HG03378 (cell line): ENCODE data around the gene MYRIP.
A peak's percentile ranks its signal among the peaks of the same experiment; 100 is the strongest.
"Not testable (repeated sequence)": the region's sequence is repeated elsewhere in the genome, so short reads cannot be mapped to it uniquely, and the experiment has no call there.

Experiments used
- ATAC-seq: cut with Tn5 transposase; IDR thresholded peaks from one replicate; pipeline ENCODE4 v1.9.1; 2021; ENCODE audit warnings: mild to moderate bottlenecking, moderate library complexity; ENCODE audit not compliant: unreplicated experiment

Gene MYRIP

GRCh38 chr3:39806820-39807219 is 2.6 kb upstream of the MYRIP start:
- ATAC-seq = no peak

DNA sequence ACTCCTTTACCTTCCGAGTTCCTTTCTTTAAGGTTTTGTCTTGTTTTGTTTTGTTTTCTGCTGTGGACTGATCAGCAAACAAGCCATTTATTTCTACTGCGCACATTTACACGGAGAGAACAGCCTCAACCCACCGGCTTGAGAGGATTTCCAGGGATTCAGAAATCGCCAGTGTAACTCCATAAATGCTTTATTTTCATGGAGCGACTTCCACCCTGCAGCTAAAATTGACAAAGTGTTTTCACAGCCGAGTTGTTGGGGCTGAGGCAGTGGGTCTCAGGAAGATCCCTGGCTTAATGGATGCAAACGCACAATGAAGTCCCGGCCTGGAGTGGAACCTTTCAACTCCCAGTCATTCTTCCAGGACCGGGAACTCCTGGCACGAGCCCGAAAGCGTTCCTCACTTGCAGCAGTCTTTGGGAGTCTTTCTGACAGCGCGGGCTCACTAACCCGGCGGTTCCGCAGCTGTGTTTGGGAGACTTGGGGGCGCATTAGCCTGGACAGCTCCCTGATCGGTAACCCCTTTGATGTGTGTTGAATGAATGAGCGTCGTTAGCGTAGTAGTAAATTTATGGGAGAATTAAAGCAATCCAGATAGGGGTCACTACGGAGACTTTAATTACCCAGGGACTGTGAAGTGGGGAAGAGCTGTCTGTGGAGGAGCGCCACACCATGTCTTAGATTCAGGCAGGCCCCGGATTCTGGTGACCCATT is 785 bp upstream of the MYRIP start:
- ATAC-seq = no peak

- ATAC-seq = no peak
Measured at GRCh38 chr3:39809995-39810595, 686 bp downstream of the MYRIP start.

GRCh38 chr3:39810647-39811161 is 1.3 kb downstream of the MYRIP start:
- ATAC-seq = no peak

DNA sequence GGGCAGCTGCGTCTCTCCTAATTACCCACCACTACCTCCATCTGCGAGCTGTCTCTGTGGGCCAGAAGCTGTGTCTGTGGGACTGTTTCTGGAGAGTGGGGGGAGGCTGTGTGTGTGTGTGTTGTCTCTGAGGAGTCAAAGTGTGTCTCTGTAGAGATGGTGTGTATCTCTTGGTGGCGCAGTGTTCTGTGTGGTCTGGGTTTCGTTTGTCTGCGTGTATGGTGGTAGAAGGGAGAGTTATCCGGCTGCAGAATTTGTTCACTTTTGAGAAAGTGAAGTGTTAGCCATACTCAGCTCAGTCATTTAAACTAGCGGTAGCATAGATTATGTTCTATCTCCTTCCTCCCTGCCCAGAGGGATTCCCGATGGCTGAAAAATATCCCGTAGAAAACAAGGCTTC is 2.2 kb downstream of the MYRIP start:
- ATAC-seq = no peak

GRCh38 chr3:39812537-39812936 is 3.1 kb downstream of the MYRIP start:
- no peak for ATAC-seq

GRCh38 chr3:39814007-39814406 is 4.6 kb downstream of the MYRIP start:
- no peak for ATAC-seq

DNA sequence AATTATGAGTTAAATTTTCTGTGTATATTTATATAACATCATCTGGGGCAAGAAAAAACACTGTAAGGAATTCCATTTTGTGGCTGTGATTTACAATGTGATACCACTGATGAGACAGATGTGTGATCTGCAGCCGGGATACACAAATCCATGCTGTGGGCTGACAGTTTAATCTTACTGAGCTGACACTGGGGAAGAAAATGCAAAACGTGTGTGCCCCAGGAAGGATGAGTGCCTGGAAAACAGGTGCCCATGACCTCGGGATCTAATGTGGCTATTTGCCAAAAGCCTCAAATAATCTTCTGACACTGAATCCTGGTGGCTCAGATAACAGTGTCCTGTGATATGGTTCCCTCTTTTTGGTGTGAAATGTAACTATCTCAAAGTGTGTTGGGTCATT is 10.5 kb downstream of the MYRIP start:
- no peak for ATAC-seq

- ATAC-seq = not testable (repeated sequence)
Measured at GRCh38 chr3:39833764-39834163, 24.4 kb downstream of the MYRIP start.

GRCh38 chr3:39839484-39839883 is 30.1 kb downstream of the MYRIP start:
- no peak for ATAC-seq

DNA sequence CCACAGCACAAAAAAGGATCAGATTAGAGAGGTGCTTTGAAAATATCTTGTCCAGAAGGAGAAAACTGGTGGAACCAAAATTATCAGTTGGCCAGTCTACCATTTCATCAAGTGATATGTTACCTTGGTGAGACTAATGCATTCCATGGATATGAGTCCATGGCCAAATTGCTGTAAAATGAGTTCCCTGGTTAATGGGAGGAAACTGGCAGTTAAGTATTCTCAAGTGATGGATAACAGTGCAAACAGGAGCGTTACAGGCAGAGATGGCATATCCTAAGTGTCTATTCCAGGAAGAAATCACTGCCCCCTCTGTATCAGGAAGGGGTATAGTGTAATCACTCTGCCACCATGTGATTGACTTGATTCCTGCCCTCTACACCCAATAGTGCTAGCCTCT is 34.0 kb downstream of the MYRIP start:
- ATAC-seq = no peak

DNA sequence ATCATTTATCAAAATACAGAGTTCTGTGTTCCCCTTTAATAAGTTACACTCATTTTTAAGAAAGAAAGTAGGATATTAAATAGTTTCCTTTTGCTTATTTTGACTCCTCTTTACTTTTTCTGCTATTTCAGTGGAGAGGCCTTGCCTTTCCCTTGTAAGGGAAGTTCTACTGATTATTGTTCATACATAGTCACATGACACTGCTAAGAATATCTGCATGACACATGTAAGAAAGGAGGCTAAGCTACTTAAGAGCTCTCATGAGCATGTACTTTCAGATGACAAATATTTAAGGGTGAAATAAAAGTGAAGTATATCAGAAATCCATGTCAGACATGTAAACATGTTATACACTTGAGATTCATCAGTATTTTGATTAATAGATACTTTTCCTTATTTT is 39.0 kb downstream of the MYRIP start:
- ATAC-seq = no peak

DNA sequence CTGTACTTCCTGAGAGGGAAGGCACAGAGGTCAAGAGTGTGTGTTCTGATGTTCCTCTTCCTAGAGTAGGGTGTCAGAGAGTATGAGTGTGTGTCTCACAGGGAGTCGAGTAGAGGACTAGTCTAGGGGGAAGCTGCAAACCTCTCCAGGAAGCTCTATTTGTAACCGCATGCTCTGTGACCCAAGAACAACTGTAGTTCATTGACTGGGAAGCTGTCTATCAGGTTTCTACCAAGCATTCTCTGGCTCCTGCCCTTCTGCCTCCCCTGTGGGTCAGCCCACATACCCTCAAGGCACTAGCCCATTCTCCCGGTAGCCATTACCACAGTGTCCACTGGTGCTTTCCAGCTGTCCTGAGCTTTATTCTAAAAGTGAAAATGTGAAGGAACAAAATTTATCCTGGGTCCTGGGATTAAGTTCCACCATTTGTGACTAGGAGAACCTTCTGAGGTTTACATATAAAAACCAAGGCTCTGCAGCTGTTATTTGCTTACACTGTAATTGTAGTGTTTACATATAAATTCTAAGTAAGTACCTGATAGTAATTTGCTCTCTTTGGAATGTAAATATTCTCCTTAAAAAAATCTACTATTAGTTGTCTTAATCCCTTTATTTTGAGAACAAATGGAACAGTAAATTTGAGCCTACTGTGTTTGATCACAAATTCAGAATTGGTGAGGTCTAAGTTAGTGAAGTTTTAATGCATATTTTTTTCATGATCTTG is 40.7 kb downstream of the MYRIP start:
- ATAC-seq = peak; percentile 63

DNA sequence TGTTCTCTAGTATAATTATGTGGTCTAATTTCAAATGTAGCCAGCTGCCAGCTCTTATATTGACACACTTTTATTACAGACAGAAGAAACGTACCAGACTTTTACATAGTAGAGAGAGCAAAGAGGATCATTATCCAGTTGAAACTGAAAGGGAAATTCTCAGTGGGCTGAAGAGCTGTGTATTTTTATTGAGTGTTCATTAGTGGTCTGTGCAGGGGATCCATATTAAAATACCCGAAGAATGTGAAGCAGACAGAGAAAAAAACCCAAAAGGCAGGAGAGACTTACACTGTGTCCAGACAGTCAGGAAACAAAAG is 41.3 kb downstream of the MYRIP start:
- no peak for ATAC-seq

GRCh38 chr3:39855517-39855916 is 46.1 kb downstream of the MYRIP start:
- no peak for ATAC-seq

DNA sequence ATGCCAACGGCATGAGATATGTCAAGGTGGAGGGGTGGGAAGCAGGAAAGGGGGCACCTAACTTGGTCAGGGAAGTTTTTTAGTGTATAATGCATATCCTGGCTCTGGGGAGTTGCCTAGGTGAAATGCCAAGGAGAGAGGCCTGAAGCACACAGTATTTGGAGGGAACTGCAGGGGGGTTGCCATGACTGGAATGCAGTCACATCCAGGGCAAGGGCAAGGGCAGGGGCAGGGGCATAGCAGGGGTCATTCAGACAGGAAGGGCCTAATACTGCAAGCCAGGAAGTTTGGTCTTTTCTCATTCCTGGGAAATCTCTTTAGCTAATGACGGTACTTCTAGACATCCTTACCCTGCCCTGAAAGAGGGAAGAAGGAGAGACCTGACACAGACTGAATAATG is 60.5 kb downstream of the MYRIP start:
- ATAC-seq = no peak

DNA sequence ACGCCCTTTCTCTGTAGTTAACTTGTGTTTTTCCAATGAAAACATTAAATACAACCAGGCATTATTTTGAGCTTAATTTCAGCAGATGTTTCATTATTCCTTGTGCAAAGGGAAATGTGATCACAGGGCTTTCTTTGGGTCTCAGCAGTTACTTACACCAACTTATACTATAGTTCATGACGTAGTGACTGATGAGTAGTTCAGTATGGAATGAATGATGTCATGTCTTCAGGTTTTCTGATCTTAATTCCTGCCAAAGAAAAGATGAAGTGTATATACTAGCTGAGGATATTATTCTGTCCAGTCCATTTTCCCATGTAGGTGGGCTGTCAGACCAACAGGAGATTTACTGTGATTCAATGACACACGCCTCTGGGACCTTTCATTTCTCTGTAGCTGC is 61.3 kb downstream of the MYRIP start:
- no peak for ATAC-seq

- no peak for ATAC-seq
Measured at GRCh38 chr3:39879581-39879980, 70.2 kb downstream of the MYRIP start.

- no peak for ATAC-seq
Measured at GRCh38 chr3:39882111-39882510, 72.7 kb downstream of the MYRIP start.

DNA sequence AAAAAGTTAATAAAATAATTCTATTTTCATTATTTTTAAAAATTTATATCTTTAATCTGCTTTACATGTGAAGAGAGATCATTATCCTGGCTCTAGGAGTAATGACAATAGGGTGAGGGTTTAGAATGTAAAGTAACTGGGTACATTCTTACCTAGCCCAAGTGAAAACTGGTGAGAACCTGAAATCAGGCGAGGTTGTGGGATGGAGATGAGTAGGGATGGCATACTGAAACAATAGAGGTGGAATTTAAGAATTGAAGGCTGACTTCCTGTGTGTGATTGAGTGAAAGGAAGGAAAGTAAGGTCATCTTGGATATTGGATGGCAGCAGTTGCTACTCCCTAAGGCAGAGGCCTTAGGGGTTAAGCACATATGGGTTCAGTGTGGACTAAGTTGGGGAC is 82.7 kb downstream of the MYRIP start:
- no peak for ATAC-seq

GRCh38 chr3:39896184-39896583 is 86.8 kb downstream of the MYRIP start:
- no peak for ATAC-seq

GRCh38 chr3:39900462-39901002 is 91.1 kb downstream of the MYRIP start:
- ATAC-seq = no peak
